HG03097 (cell line): ENCODE results near the gene HK2.

ENCODE experiments used
- ATAC-seq: cut with Tn5 transposase; IDR thresholded peaks from one replicate; pipeline ENCODE4 v1.9.1; 2021; ENCODE audit not compliant: unreplicated experiment, low FRiP score

The HK2 gene

DNA sequence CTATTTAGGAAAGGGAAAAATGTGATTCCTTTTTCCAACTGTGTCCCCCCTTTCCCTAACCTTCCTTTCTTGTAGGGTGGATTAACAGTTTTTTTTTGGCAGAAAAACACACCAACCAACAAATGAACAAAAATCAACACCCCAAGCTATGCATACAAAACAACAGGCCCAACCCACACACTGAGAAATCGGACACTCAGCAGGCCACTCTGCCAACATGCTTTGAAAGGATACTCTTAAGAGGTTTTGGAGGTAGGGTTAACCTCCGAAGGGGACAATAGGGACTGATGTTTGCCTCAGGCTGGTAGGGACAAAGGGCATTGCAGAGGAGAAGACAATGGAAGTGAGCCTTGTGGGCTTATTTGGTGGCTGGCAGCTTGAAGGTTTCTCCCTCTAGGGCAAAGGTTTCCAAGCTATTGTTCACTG is 91.4 kb downstream of the HK2 start:
- no peak for ATAC-seq

DNA sequence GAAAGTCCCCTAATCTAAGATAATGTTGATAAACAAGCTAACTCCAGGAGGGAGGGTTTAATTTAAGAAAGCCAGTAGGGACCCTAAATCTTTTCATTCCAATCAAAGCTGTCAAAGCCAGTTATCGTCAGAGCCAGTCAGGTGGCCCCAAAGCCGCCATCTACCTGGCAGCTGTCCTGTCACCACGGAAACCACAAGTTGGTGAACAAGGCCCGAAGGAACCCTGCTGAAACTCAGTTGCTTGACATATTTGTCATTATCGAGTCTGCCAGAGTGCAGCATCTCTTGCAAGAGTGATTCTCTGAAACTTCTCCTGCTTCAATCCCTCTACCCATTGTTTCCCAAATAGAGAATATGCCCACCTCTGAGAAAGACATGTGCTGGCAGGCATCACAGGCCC is 93.7 kb downstream of the HK2 start:
- ATAC-seq: no peak

GRCh38 chr2:74930811-74931486 is 97.0 kb downstream of the HK2 start:
- no peak for ATAC-seq

GRCh38 chr2:74931940-74932339 is 98.0 kb downstream of the HK2 start:
- ATAC-seq: no peak

- ATAC-seq: no peak
Measured at GRCh38 chr2:74935975-74936391, 102.1 kb downstream of the HK2 start.

DNA sequence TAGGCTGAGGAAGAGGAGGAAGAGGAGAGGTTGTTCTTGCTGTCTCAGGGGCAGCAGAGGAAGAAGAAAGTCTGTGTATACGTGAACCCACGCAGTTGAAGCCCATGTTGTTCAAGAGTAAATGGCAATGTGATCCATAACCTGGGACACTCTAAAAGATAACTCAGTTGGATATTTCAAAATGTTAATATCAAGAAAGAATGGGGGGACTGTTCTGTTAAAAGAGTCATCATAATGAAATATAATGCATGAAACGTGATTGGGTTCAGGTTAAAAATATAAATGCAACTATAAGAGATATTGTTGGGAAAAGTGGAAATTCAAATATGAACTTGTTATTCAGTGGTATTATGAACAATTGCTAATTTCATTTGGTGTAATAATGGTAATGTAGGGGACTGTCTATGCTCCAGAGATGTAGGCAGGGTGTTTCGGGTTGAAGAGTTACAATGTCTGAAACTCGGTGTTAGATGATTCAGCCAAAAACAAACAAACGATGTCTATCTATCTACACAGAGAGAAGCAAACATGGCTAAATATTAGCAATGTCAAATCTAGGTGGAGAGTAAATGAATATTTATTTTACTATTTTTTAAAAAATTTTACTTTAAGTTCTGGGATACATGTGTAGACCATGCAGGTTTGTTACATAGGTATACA is 103.4 kb downstream of the HK2 start:
- no peak for ATAC-seq

GRCh38 chr2:74938264-74938663 is 104.3 kb downstream of the HK2 start:
- ATAC-seq: no peak

DNA sequence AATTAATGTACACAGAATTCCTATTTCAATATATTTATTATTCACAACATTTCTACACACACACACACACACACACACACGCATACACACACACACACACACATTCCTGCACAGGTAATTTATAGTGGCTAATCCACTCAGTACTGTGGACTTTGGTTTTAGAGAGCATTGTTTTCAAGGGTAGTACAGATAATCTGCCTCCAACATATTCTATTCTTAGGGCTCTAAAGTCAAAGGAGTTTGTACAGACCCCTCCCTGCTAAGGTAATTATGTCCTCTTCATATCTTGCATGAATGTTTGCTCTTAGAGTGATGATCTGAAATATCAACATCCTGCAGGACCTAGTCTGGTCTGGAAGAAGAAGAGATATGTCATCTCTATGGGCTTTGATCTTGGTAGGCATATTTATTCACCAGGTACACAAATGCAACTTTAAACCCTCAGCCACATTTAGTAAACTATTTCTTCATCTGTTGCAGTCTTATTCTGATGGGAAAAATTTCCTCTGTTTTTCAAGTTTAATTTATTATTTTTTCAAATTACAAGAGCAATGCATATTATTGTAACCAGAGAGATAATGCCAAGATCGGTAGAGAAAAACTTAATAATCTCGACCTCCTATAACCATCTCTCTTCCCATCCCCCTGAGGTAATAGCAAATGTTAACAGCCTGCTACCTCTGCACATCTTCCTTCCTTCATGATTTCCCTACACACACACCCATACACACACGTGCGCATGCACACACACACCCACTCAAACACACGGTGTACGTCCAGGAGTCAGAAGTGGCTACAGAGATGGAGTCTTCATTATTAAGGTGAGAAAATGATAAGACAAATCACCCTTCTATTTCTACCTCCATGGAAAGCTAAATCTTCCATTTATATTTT is 106.2 kb downstream of the HK2 start:
- ATAC-seq: no peak

- ATAC-seq: no peak
Measured at GRCh38 chr2:74941284-74941683, 107.4 kb downstream of the HK2 start.

- ATAC-seq: no peak
Measured at GRCh38 chr2:74942263-74942662, 108.3 kb downstream of the HK2 start.
